ENCODE data around the gene PLD5. TPM values are rescaled to one million over a fixed set of nuclear protein-coding genes. Genes with fewer than 3 reads are reported as not detected.
"Not testable (repeated sequence)": the region's sequence is repeated elsewhere in the genome, so short reads cannot be mapped to it uniquely, and the experiment has no call there.

The PLD5 gene
- total RNA-seq, 1 experiment from 2014 or later: not detected

- Histone ChIP-seq H3K9me3 (ENCODE audit: low read length) (no peaks in the 10 kb centered on the region), H3K36me3 (ENCODE audit: low read depth, low read length) (no peaks in the 10 kb centered on the region), H3K4me2 (ENCODE audit: low read length) (no peak overlapping the region), H3K4me1 (ENCODE audit: insufficient read depth, low read length) (no peaks in the 10 kb centered on the region), H3K79me2 (ENCODE audit: low read length) (no peaks in the 10 kb centered on the region), H3F3A (ENCODE audit: low read length, unreplicated experiment) (no peaks in the 10 kb centered on the region), H3K27ac (ENCODE audit: low read length) (no peak overlapping the region), H4K20me1 (ENCODE audit: low read length) (no peaks in the 10 kb centered on the region), H3K9ac (ENCODE audit: low read length) (no peak overlapping the region), H2AFZ (ENCODE audit: low read length) (no peak overlapping the region), H3K9me2 (replicated peaks; ENCODE audit: low read length) (no peaks in the 10 kb centered on the region), H3K27me3 (ENCODE audit: low read length) (peaks cover 63% of the 10 kb centered on the region), H3K4me3 (ENCODE audit: low read length) (no peak overlapping the region)
- no peak for DNase-seq
- BruUV-seq (replicated peaks): no TSS peak
- intact Hi-C loops (cut with micrococcal nuclease): no loop called here
- ChIA-PET CTCF (no interaction called here), POLR2A (ENCODE audit: unreplicated experiment) (no interaction called here)
- no peak for ATAC-seq
- TF ChIP-seq EZH2 (IDR thresholded peaks at IDR 0.05; ENCODE audit: low read length, unreplicated experiment) (no peak), CTCF (conservative IDR thresholded peaks at IDR 0.05; ENCODE audit: low read depth, low read length) (no peak), EZH2phosphoT487 (IDR thresholded peaks at IDR 0.05; ENCODE audit: borderline replicate concordance, low read length) (no peak)
Observed at GRCh38 chr1:242462867-242463266, 61.6 kb downstream of the PLD5 start.

- H3K36me3 ChIP-seq (ENCODE audit: low read depth, low read length); CTCF ChIA-PET; H3K9ac ChIP-seq (ENCODE audit: low read length); H3K27ac ChIP-seq (ENCODE audit: low read length); POLR2A ChIA-PET (ENCODE audit: unreplicated experiment); H3K79me2 ChIP-seq (ENCODE audit: low read length); H3F3A ChIP-seq (ENCODE audit: low read length, unreplicated experiment); H3K4me3 ChIP-seq (ENCODE audit: low read length); BruUV-seq (replicated peaks); H2AFZ ChIP-seq (ENCODE audit: low read length); H4K20me1 ChIP-seq (ENCODE audit: low read length); ATAC-seq; intact Hi-C loops (cut with micrococcal nuclease); H3K9me2 ChIP-seq (replicated peaks; ENCODE audit: low read length); DNase-seq; H3K4me1 ChIP-seq (ENCODE audit: insufficient read depth, low read length); H3K4me2 ChIP-seq (ENCODE audit: low read length); H3K9me3 ChIP-seq (ENCODE audit: low read length): not testable (repeated sequence)
- peaks cover 79% of the 10 kb centered on the region for H3K27me3 ChIP-seq (ENCODE audit: low read length)
Observed at GRCh38 chr1:242459740-242460139, 64.8 kb downstream of the PLD5 start.

GRCh38 chr1:242456726-242457269 lies 67.7 kb downstream of the PLD5 start:
- Histone ChIP-seq H3K27ac (ENCODE audit: low read length) (no peak overlapping the region), H3K4me2 (ENCODE audit: low read length) (no peak overlapping the region), H3K36me3 (ENCODE audit: low read depth, low read length) (no peaks in the 10 kb centered on the region), H4K20me1 (ENCODE audit: low read length) (no peaks in the 10 kb centered on the region), H3K9me3 (ENCODE audit: low read length) (no peaks in the 10 kb centered on the region), H3K4me1 (ENCODE audit: insufficient read depth, low read length) (no peaks in the 10 kb centered on the region), H3K27me3 (ENCODE audit: low read length) (peaks cover 70% of the 10 kb centered on the region), H3K79me2 (ENCODE audit: low read length) (no peaks in the 10 kb centered on the region), H3K9ac (ENCODE audit: low read length) (no peak overlapping the region), H3K4me3 (ENCODE audit: low read length) (no peak overlapping the region), H3F3A (ENCODE audit: low read length, unreplicated experiment) (no peaks in the 10 kb centered on the region), H3K9me2 (replicated peaks; ENCODE audit: low read length) (no peaks in the 10 kb centered on the region), H2AFZ (ENCODE audit: low read length) (no peak overlapping the region)
- TF ChIP-seq CTCF (conservative IDR thresholded peaks at IDR 0.05; ENCODE audit: low read depth, low read length) (no peak), EZH2 (IDR thresholded peaks at IDR 0.05; ENCODE audit: low read length, unreplicated experiment) (no peak), EZH2phosphoT487 (IDR thresholded peaks at IDR 0.05; ENCODE audit: borderline replicate concordance, low read length) (no peak)
- ChIA-PET POLR2A (ENCODE audit: unreplicated experiment) (no interaction called here), CTCF (no interaction called here)
- ATAC-seq (no peak), DNase-seq (no peak)
- BruUV-seq (replicated peaks): no TSS peak
- intact Hi-C loops (cut with micrococcal nuclease): no loop called here

All from PC-3 (cell line).